Measurements from ENCODE around the gene LCN10. TPM values are rescaled to one million over a fixed set of nuclear protein-coding genes. Genes with fewer than 3 reads are reported as not detected.

The LCN10 gene
- total and polyA plus RNA-seq, 9 of the 15 experiments (the other 6 are each of a cell fraction or from before 2014, with no cell fraction given), result 0.10 to 0.21 (median 0.14) TPM; not detected in 6

- in situ Hi-C loops (cut with MboI) (no loop called here), intact Hi-C loops (cut with micrococcal nuclease) (no loop called here)
- Histone ChIP-seq H3K9ac (ENCODE audit: insufficient read depth in 1 of 2, low read depth in 2 of 2, low read length in 2 of 2) (no peak overlapping the region), H3K79me2 (ENCODE audit: control insufficient read depth, insufficient read depth, low read length) (no peaks in the 10 kb centered on the region), H4K20me1 (replicated peaks; ENCODE audit: control insufficient read depth, insufficient read depth, low read length) (no peaks in the 10 kb centered on the region), H3K4me3 (no peak overlapping the region), H3K9me1 (ENCODE audit: control insufficient read depth, insufficient read depth, low read length) (no peaks in the 10 kb centered on the region), H3K4me1 (replicated peaks in 1 of 2; ENCODE audit: control insufficient read depth in 2 of 2, insufficient read depth in 2 of 2, low read length in 2 of 2) (peaks cover 0 to 58% of the 10 kb centered on the region in 2 experiments; a peak in 3 of 5 replicates), H3K9me3 (replicated peaks; ENCODE audit: control insufficient read depth, insufficient read depth, low read depth, low read length) (peaks cover 13% of the 10 kb centered on the region), H2AFZ (ENCODE audit: low read depth, low read length) (no peak overlapping the region), H3K36me3 (ENCODE audit: control insufficient read depth, insufficient read depth, low read length) (no peaks in the 10 kb centered on the region), H3K4me2 (ENCODE audit: insufficient read depth, low read length) (no peak overlapping the region), H3K27me3 (ENCODE audit: control insufficient read depth in 2 of 2, insufficient read depth in 2 of 2, low read length in 2 of 2) (no peaks in the 10 kb centered on the region), H3K27ac (ENCODE audit: extremely low read depth, low read depth, low read length) (no peak overlapping the region)
- no peak for ATAC-seq
- ChIA-PET CTCF (ENCODE audit: low intra/inter-chr PET ratio) (no interaction called here), POLR2A (no interaction called here)
- 85% methylated on average over 4 of the region's 4 CpGs for WGBS (ENCODE audit: insufficient coverage, low coverage, missing lambda C conversion rate)
- BruUV-seq (replicated peaks), result no TSS peak
- FAIRE-seq, result no peak
- DNase-seq (ENCODE audit: extremely low read depth in 1 of 4, low spot score in 3 of 4), result no peak
- peak; percentile 22; the same call in 1 of the 2 replicates for TF ChIP-seq PTBP1 (IDR thresholded peaks at IDR 0.05; ENCODE audit: low read depth, low read length)
- TF ChIP-seq REST (IDR thresholded peaks at IDR 0.05; ENCODE audit: borderline replicate concordance), result no peak
- no peak for TF ChIP-seq REST (CRISPR knock-in tag; IDR thresholded peaks at IDR 0.05; ENCODE audit: low read depth)
- no peak for TF ChIP-seq TEAD2 (tag; IDR thresholded peaks at IDR 0.05)
- TF ChIP-seq ZNF586 (CRISPR knock-in tag; conservative IDR thresholded peaks at IDR 0.05), result no peak
- TF ChIP-seq FIP1L1 (IDR thresholded peaks at IDR 0.05; ENCODE audit: low read depth, low read length, poor library complexity, severe bottlenecking), result no peak
- TF ChIP-seq CBX5 (IDR thresholded peaks at IDR 0.05; ENCODE audit: borderline replicate concordance, low read depth), result peak; percentile 43; the same call in 1 of the 2 replicates
- no peak; a peak in 1 of 4 replicates for TF ChIP-seq KDM1A (IDR thresholded peaks at IDR 0.05)
- no peak for TF ChIP-seq ZNF324 (CRISPR knock-in tag; IDR thresholded peaks at IDR 0.05)
These were observed 13.3 kb upstream of the LCN10 start for GRCh38 chr9:136756134-136756438.
